H1 (cell line): ENCODE results near the gene ADGRB2. TPM values are rescaled to one million over a fixed set of nuclear protein-coding genes. Genes with fewer than 3 reads are reported as not detected.

Source experiments
- CTCF ChIA-PET: fragments of 300-600 bp; sonication (Branson Sonifier 250); formaldehyde crosslinking; loops from one replicate; lab custom pipeline; 2021; ENCODE audit not compliant: partially characterized antibody; lab: Charles Lee
- POLR2A ChIA-PET: fragments of 300-600 bp; sonication (Branson Sonifier 250); formaldehyde crosslinking; loops from one replicate; lab custom pipeline; 2021; ENCODE audit warnings: inconsistent platforms; ENCODE audit not compliant: partially characterized antibody; lab: Charles Lee
- DNase-seq, 2 experiments: peaks; one replicate each; pipeline versions ENCODE4 v3.0.0 to v3.0.0-alpha.2; 2010 to 2022; ENCODE audit warnings: low spot score in 2 of 2, low read depth in 1 of 2, mixed read lengths in 1 of 2
- FAIRE-seq: peaks from 2 replicates; lab custom pipeline; 2011; peaks lifted over from hg19 to GRCh38; lab: Jason Lieb, UNC
- H2AFZ ChIP-seq: 2 replicates; pipeline ENCODE4 v1.8.1; 2012; ENCODE audit warnings: low read length, inconsistent platforms
- H2AK5ac ChIP-seq: 2 replicates; pipeline ENCODE4 v1.6.1; 2013; ENCODE audit warnings: low read depth, low read length
- H2BK120ac ChIP-seq: replicated peaks from 2 replicates; pipeline ENCODE3; 2013; ENCODE audit warnings: low read depth, low read length, inconsistent platforms
- H2BK12ac ChIP-seq: 2 replicates; pipeline ENCODE4 v1.6.1; 2013; ENCODE audit warnings: low read depth, low read length
- H2BK15ac ChIP-seq: 2 replicates; pipeline ENCODE4 v1.6.1; 2013; ENCODE audit warnings: low read length
- H2BK20ac ChIP-seq: 2 replicates; pipeline ENCODE4 v1.6.1; 2013; ENCODE audit warnings: low read length
- H2BK5ac ChIP-seq: 2 replicates; pipeline ENCODE4 v1.6.1; 2013; ENCODE audit warnings: low read depth, low read length
- H3K14ac ChIP-seq: 2 replicates; pipeline ENCODE4 v1.6.1; 2013; ENCODE audit warnings: inconsistent platforms; ENCODE audit not compliant: insufficient read length
- H3K18ac ChIP-seq: 2 replicates; pipeline ENCODE4 v1.6.1; 2013; ENCODE audit warnings: low read length; ENCODE audit errors: extremely low read depth
- H3K23ac ChIP-seq: 2 replicates; pipeline ENCODE4 v1.6.1; 2013; ENCODE audit warnings: inconsistent platforms; ENCODE audit not compliant: insufficient read length
- H3K23me2 ChIP-seq: 2 replicates; pipeline ENCODE4 v1.6.1; 2013; ENCODE audit warnings: low read depth, low read length
- H3K27ac ChIP-seq: 2 replicates; pipeline ENCODE4 v1.6.1; 2011; ENCODE audit warnings: low read depth, low read length, inconsistent platforms
- H3K27me3 ChIP-seq, 4 experiments: replicated peaks in 1 of 4; 1 replicate in 1 of 4; 2 replicates in 3 of 4; pipeline versions ENCODE4 v1.6.1 to v1.8.1; 2011 to 2013; ENCODE audit warnings: low read length in 3 of 4, mild to moderate bottlenecking in 3 of 4, inconsistent platforms in 2 of 4, mixed read lengths in 2 of 4, moderate library complexity in 1 of 4; ENCODE audit not compliant: control insufficient read depth in 3 of 4, insufficient read depth in 3 of 4; ENCODE audit errors: extremely low read depth in 1 of 4
- H3K36me3 ChIP-seq, 4 experiments: 2 replicates each; pipeline versions ENCODE4 v1.6.1 to v1.8.1; 2011 to 2013; ENCODE audit warnings: mild to moderate bottlenecking in 4 of 4, low read length in 3 of 4, moderate library complexity in 2 of 4, control low read depth in 1 of 4, inconsistent platforms in 1 of 4; ENCODE audit not compliant: insufficient read depth in 4 of 4, control insufficient read depth in 2 of 4
- H3K4ac ChIP-seq: replicated peaks from 2 replicates; pipeline ENCODE3; 2013; ENCODE audit warnings: low read length, low read depth, mixed read lengths, inconsistent platforms; ENCODE audit not compliant: insufficient read length
- H3K4me1 ChIP-seq, 4 experiments: replicated peaks in 1 of 4; 1 replicate in 1 of 4; 2 replicates in 3 of 4; pipeline versions ENCODE4 v1.6.1 to v1.8.1; 2011 to 2013; ENCODE audit warnings: low read length in 3 of 4, inconsistent platforms in 2 of 4, mixed read lengths in 1 of 4; ENCODE audit not compliant: insufficient read depth in 4 of 4, control insufficient read depth in 3 of 4
- H3K4me2 ChIP-seq, 2 experiments: 2 replicates each; pipeline versions ENCODE4 v1.6.1 to v1.8.1; 2011 to 2013; ENCODE audit warnings: low read depth in 2 of 2, low read length in 2 of 2, control low read depth in 1 of 2, inconsistent platforms in 1 of 2, mild to moderate bottlenecking in 1 of 2; ENCODE audit not compliant: insufficient read depth in 1 of 2
- H3K4me3 ChIP-seq, 4 experiments: fragments of 200-600, 300-600 bp in 1 of 4; sonication (generic), shearing (Covaris generic), sonication (Bioruptor Twin) in 1 of 4; 2 replicates each; pipeline versions ENCODE4 v1.5.1 to v1.8.1; 2011 to 2016; ENCODE audit warnings: low read length in 4 of 4, low read depth in 3 of 4, control low read depth in 2 of 4, inconsistent platforms in 2 of 4, mild to moderate bottlenecking in 2 of 4, mixed read lengths in 1 of 4, moderate library complexity in 1 of 4; ENCODE audit not compliant: insufficient read depth in 2 of 4; ENCODE audit errors: extremely low read depth in 1 of 4
- H3K56ac ChIP-seq: replicated peaks from 2 replicates; pipeline ENCODE3; 2013; ENCODE audit warnings: low read depth, mild to moderate bottlenecking, mixed read lengths, low read length, inconsistent platforms; ENCODE audit not compliant: insufficient read length
- H3K79me1 ChIP-seq: 2 replicates; pipeline ENCODE4 v1.6.1; 2013; ENCODE audit warnings: low read depth, low read length, control low read depth
- H3K79me2 ChIP-seq, 2 experiments: 2 replicates each; pipeline versions ENCODE4 v1.6.1 to v1.8.1; 2012 to 2013; ENCODE audit warnings: low read length in 2 of 2, mild to moderate bottlenecking in 2 of 2, inconsistent platforms in 1 of 2; ENCODE audit not compliant: insufficient read depth in 2 of 2, control insufficient read depth in 1 of 2
- H3K9ac ChIP-seq, 4 experiments: replicated peaks in 1 of 4; 1 replicate in 1 of 4; 2 replicates in 3 of 4; pipeline versions ENCODE4 v1.6.1 to v1.8.1; 2011 to 2013; ENCODE audit warnings: low read depth in 3 of 4, low read length in 3 of 4, control low read depth in 2 of 4, mild to moderate bottlenecking in 2 of 4, moderate library complexity in 2 of 4, inconsistent platforms in 1 of 4; ENCODE audit errors: extremely low read depth in 1 of 4
- H3K9me3 ChIP-seq, 2 experiments: 2 replicates each; pipeline versions ENCODE4 v1.6.1 to v1.8.1; 2012 to 2013; ENCODE audit warnings: mild to moderate bottlenecking in 2 of 2, moderate library complexity in 2 of 2, control low read depth in 1 of 2, inconsistent platforms in 1 of 2, low read depth in 1 of 2, low read length in 1 of 2, mixed read lengths in 1 of 2; ENCODE audit not compliant: insufficient read depth in 2 of 2
- H4K20me1 ChIP-seq, 2 experiments: replicated peaks in 1 of 2; 2 replicates each; pipeline versions ENCODE3 to v1.8.1; 2011 to 2013; ENCODE audit warnings: inconsistent platforms in 2 of 2, low read length in 2 of 2, mild to moderate bottlenecking in 1 of 2; ENCODE audit not compliant: insufficient read depth in 2 of 2, control insufficient read depth in 1 of 2
- H4K5ac ChIP-seq: 2 replicates; pipeline ENCODE4 v1.6.1; 2013; ENCODE audit warnings: low read length, low read depth, mixed read lengths, inconsistent platforms; ENCODE audit not compliant: insufficient read length
- H4K8ac ChIP-seq: 2 replicates; pipeline ENCODE4 v1.8.0; 2013; ENCODE audit warnings: mild to moderate bottlenecking, moderate library complexity, low read length, inconsistent platforms; ENCODE audit not compliant: insufficient read depth; ENCODE audit errors: extremely low read depth
- H4K91ac ChIP-seq: replicated peaks from 2 replicates; pipeline ENCODE3; 2013; ENCODE audit warnings: low read length, mixed read lengths, inconsistent platforms; ENCODE audit not compliant: insufficient read length
- ZNF274 ChIP-seq: IDR thresholded peaks from 2 replicates; pipeline ENCODE4 v1.7.0; 2012; ENCODE audit warnings: low read length, borderline replicate concordance; ENCODE audit errors: extremely low read depth
- WGBS, 2 experiments: shearing (Covaris generic) in 1 of 2; methylation state at CpG; one replicate each; pipeline versions ENCODE4 v1.1.6 to v1.1.7; 2013 to 2015; ENCODE audit warnings: low lambda C conversion rate in 2 of 2, mixed read lengths in 2 of 2, inconsistent platforms in 1 of 2, low coverage in 1 of 2, missing lambda C conversion rate in 1 of 2; ENCODE audit not compliant: insufficient replicate concordance in 2 of 2, insufficient coverage in 1 of 2, insufficient read length in 1 of 2; ENCODE audit errors: extremely low coverage in 1 of 2, missing lambda C conversion rate in 1 of 2; 5-methylcytosine and 5-hydroxymethylcytosine counted together
- polyA plus RNA-seq, 7 experiments: library from polyadenylated mRNA; depleted of rRNA in 3 of 7; stranded (reverse) in 5 of 7; unstranded in 2 of 7; fragments of >200 nt in 5 of 7; fragments of 200-250 nt in 2 of 7; gene quantifications; 1 replicate in 5 of 7; 2 replicates in 1 of 7; 4 replicates in 1 of 7; pipeline versions ENCODE4 v1.2.1 to v1.2.3, GENCODE V29; 2011 to 2013; ENCODE audit warnings: missing spikeins in 2 of 7, mixed read lengths in 2 of 7
- total RNA-seq: library from RNA; stranded (reverse); fragmentation: NEBNext Ultra II Directional; extraction: Animal tissue kit (Norgen Biotek cat#: 25700); gene quantifications from 2 replicates; pipeline ENCODE4 v1.2.1, GENCODE V29; 2021

ADGRB2 gene
- total and polyA plus RNA-seq, 2 of the 8 experiments (the other 6 are each of a cell fraction or from before 2014, with no cell fraction given): 15.6 to 26.2 TPM

GRCh38 chr1:31700468-31701090 lies 63.6 kb downstream of the ADGRB2 start:
- no peak for DNase-seq
- no peak overlapping the region for H3K4ac ChIP-seq
- H4K20me1 ChIP-seq: no peaks in the 10 kb centered on the region
- H3K9me3 ChIP-seq: no peaks in the 10 kb centered on the region
- no peak overlapping the region for H2BK12ac ChIP-seq
- 77% methylated on average over 7 of the region's 7 CpGs; no CpG with 5 or more reads in 1 of the 2 experiments for WGBS, 2 experiments
- no peak overlapping the region for H4K91ac ChIP-seq
- no peak for FAIRE-seq
- H3K4me2 ChIP-seq: 0 out of 4 replicates have a peak overlapping the region, but pooled peaks of 1 of the 2 experiments have one; percentile 8
- H4K5ac ChIP-seq: no peak overlapping the region
- no peaks in the 10 kb centered on the region for H3K36me3 ChIP-seq
- H3K79me2 ChIP-seq: no peaks in the 10 kb centered on the region
- no peak overlapping the region for H3K23ac ChIP-seq
- H4K8ac ChIP-seq: no peak overlapping the region
- H2BK15ac ChIP-seq: no peak overlapping the region
- no peak overlapping the region for H3K27ac ChIP-seq
- no peaks in the 10 kb centered on the region; a peak in 1 of 7 replicates for H3K27me3 ChIP-seq
- no peak overlapping the region for H2BK5ac ChIP-seq
- H3K56ac ChIP-seq: no peak overlapping the region
- no peak overlapping the region for H2BK20ac ChIP-seq
- H3K79me1 ChIP-seq: no peaks in the 10 kb centered on the region
- H2AK5ac ChIP-seq: no peak overlapping the region
- H3K18ac ChIP-seq: no peak overlapping the region
- no peak overlapping the region for H2BK120ac ChIP-seq
- H3K9ac ChIP-seq: no peak overlapping the region
- peaks cover 5% of the 10 kb centered on the region for H3K23me2 ChIP-seq
- no peak overlapping the region for H3K4me3 ChIP-seq
- H3K4me1 ChIP-seq: peaks cover 8 to 25% (median 12%) of the 10 kb centered on the region in 4 experiments
- POLR2A ChIA-PET: interaction anchor here (0.9 to 7.3 kb wide), 4 partner anchors 9 to 26 kb away, joined by 3 to 43 read pairs (median 7); no protein-coding TSS in a partner anchor
- H2AFZ ChIP-seq: no peak overlapping the region
- CTCF ChIA-PET: interaction anchor here (0.6 to 8.1 kb wide), 16 partner anchors 9 to 119 kb away, joined by 3 to 108 read pairs (median 4); partner anchors contain the start of gene ADGRB2
- H3K14ac ChIP-seq: no peak overlapping the region
- TF ChIP-seq ZNF274: no peak
